Left ventricle myocardium inferior (tissue), 1 donor: ENCODE results near the gene NAT9. TPM values are rescaled to one million over a fixed set of nuclear protein-coding genes. Genes with fewer than 3 reads are reported as not detected.

ENCODE experiments used
- DNase-seq: peaks from one replicate; pipeline ENCODE4 v3.0.0-alpha.2; 2020
- H3K27ac ChIP-seq: fragments of 200-600 bp; replicated peaks from 2 replicates; pipeline ENCODE4 v1.8.0; 2021
- H3K27me3 ChIP-seq: fragments of 200-600 bp; 2 replicates; pipeline ENCODE4 v1.8.0; 2021; ENCODE audit warnings: low read depth
- H3K36me3 ChIP-seq: fragments of 200-600 bp; 2 replicates; pipeline ENCODE4 v1.8.0; 2021
- H3K4me1 ChIP-seq: fragments of 200-600 bp; 2 replicates; pipeline ENCODE4 v1.8.0; 2021
- H3K4me3 ChIP-seq: fragments of 200-600 bp; 2 replicates; pipeline ENCODE4 v1.8.0; 2021; ENCODE audit warnings: mild to moderate bottlenecking, moderate library complexity
- H3K9me3 ChIP-seq: fragments of 200-600 bp; replicated peaks from 2 replicates; pipeline ENCODE4 v1.8.0; 2021
- CTCF ChIP-seq: fragments of 200-600 bp; IDR thresholded peaks from 2 replicates; pipeline ENCODE4 v1.8.0; 2021; ENCODE audit warnings: antibody characterized with exemption, mild to moderate bottlenecking, borderline replicate concordance
- intact Hi-C: fragments of 100-400 bp; cut with micrococcal nuclease; formaldehyde crosslinking; loops from one replicate; pipeline ENCODE4 v1.11.0; 2022
- long read RNA-seq: library from polyadenylated mRNA; unstranded; transcript quantifications from one replicate; pipeline ENCODE4 v2.0.0, GENCODE V29; 2021
- total RNA-seq: library from RNA; stranded (reverse); fragmentation: NEBNext Ultra II Directional; extraction: Animal tissue kit (Norgen Biotek cat#: 25700); gene quantifications from one replicate; pipeline ENCODE4 v1.2.1, GENCODE V29; 2021
- donor health status: DM: no; HTN: yes; CAD: no; lungs with severe emphysema.

NAT9 gene, protein sequence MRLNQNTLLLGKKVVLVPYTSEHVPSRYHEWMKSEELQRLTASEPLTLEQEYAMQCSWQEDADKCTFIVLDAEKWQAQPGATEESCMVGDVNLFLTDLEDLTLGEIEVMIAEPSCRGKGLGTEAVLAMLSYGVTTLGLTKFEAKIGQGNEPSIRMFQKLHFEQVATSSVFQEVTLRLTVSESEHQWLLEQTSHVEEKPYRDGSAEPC
- total RNA-seq: 18.6 TPM
- long read RNA-seq, transcript NAT9-201 (7 exons, 1,875 nt): minor isoform, 7 of 63 reads
- long read RNA-seq, transcript NAT9-210 (7 exons, 1,860 nt): major isoform, 15 of 63 reads
- long read RNA-seq, partial matches to known transcripts: 3 of 63 reads
- long read RNA-seq, other reads (novel, unspliced or antisense): 27 of 63 reads

DNA sequence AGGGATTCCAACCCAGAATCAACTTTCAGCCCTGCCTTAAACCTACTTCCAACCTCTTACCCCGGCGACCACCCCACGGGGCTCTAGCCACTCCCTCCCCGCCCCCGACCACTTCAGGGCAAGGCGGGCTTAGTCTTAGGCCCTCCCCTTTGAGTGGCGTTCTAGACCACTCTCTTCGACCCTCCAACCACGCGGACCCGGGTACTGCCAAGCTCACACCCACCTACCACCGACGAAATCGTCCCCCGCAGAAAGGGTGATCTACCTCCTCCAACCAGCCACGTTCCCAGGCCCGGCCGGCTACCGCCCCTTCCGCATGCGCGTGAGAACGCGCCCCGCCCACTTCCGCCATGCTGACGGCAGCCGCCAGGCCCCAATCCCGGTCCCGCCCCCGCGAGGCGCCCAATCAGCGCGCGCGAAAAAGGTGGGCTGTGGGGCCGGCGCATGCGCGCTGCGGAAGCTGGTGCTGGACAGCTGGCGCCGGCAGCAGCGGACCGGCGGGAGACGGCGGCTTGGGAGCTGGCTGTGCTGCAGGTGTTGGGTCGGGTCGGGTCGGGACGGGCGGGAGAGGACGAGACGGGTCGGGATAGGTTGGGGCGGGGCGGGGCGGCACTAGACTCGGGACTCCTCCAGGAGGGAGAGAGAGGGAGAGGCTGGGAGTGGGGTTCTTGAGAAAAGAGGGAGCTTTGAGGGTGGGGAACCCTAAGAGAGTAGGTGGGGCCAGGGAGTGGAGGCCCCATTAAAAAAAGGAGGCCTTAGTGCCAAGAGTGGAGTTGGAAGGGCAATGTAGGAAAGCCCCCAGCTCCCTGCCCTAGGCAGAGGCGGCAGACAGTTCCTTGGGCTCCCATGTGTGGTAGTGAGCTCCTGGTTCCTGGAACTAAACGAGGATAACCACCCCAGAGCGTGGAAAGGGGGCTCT is at the start of gene NAT9:
TSS of gene NAT9 (minus strand) at position 302 of the 919 bp plus-strand sequence. CDS start 647 bp downstream, outside the sequence.
- peak within 1 kb of the TSS; percentile 78 for H3K27ac ChIP-seq
- H3K27me3 ChIP-seq: no peaks in the 10 kb centered on the region
- peaks cover 36% of the 10 kb centered on the region for H3K36me3 ChIP-seq
- intact Hi-C loops: loop anchor here (2.0 kb wide), 1 partner anchor 28 kb away; the partner anchor contains the start of gene NHERF1
- DNase-seq: peak; percentile 98
- no peaks in the 10 kb centered on the region for H3K9me3 ChIP-seq
- H3K4me1 ChIP-seq: peaks cover 36% of the 10 kb centered on the region
- no peak for TF ChIP-seq CTCF
- peak within 1 kb of the TSS; percentile 84 for H3K4me3 ChIP-seq

DNA sequence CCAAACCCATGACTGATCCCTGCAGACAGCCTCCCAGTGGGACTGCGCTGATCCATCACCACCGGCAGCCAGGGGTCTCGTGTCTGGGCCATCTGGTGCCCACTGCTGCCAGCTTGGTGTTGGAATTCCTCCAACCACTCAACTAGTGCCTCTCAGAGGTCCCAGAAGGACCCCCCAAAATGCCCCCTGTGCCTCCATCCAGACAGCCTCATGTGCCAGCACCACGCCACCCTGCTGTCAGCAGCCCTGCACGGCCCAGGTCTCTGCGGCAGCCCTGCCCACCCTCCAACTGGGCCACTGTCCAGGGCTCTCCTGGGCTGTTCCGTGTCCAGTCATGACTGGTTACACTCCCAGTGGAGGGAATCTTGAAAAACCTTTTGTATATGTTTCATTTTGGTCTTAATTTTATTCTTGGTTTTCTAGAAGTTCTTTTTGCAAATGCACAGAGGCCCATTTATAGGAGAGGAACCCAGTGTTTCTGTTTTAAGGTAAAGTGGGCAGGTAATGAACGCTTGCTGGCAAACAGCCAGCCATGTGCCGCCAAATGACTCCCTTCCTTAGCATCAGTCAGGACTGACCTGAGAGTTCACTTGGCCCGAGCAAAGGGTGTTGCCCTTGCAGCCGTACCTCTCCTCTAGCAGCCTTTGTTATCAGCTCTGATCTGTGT is 48.9 kb upstream of the NAT9 start:
- H3K27ac ChIP-seq: no peak overlapping the region
- TF ChIP-seq CTCF: no peak
- no peaks in the 10 kb centered on the region for H3K9me3 ChIP-seq
- H3K4me1 ChIP-seq: peaks cover 13% of the 10 kb centered on the region
- no peak overlapping the region for H3K4me3 ChIP-seq
- intact Hi-C loops: no loop called here
- H3K36me3 ChIP-seq: peaks cover 17% of the 10 kb centered on the region
- no peaks in the 10 kb centered on the region for H3K27me3 ChIP-seq
- no peak for DNase-seq

DNA sequence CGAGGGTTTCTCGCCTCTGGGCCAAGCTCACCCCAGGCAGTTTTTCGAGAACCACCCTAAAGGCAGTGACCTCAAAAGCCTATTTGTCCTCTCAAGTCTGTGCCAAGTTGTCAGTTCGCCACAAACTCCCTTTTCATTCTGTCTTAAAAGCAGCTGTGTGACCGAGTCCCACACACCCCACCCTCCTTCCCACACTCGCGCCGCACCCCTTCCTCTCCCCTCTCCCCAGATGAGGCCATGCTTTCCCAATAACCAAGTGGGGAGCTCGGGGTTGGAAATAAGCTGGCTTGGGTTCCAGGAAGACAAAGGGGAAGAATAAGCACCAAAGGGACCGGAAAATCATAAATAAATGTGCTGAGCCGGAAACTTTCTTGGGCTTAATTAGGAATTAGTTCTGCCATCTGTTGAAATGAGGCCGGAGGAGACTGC is 46.8 kb upstream of the NAT9 start:
- peak; percentile 49 for DNase-seq
- no peaks in the 10 kb centered on the region for H3K9me3 ChIP-seq
- H3K4me1 ChIP-seq: peaks cover 13% of the 10 kb centered on the region
- no peaks in the 10 kb centered on the region for H3K27me3 ChIP-seq
- H3K36me3 ChIP-seq: peaks cover 22% of the 10 kb centered on the region
- peak overlapping the region; percentile 73 for H3K27ac ChIP-seq
- TF ChIP-seq CTCF: no peak
- intact Hi-C loops: no loop called here
- no peak overlapping the region for H3K4me3 ChIP-seq

GRCh38 chr17:74822335-74822938 is 46.3 kb upstream of the NAT9 start:
- Histone ChIP-seq H3K9me3 (no peaks in the 10 kb centered on the region), H3K27me3 (no peaks in the 10 kb centered on the region), H3K4me3 (no peak overlapping the region), H3K36me3 (peaks cover 26% of the 10 kb centered on the region), H3K4me1 (peaks cover 13% of the 10 kb centered on the region), H3K27ac (peak overlapping the region; percentile 73)
- no peak for TF ChIP-seq CTCF
- DNase-seq: no peak
- intact Hi-C loops: no loop called here
